ENCODE measurements around the gene LENEP. TPM values are rescaled to one million over a fixed set of nuclear protein-coding genes. Genes with fewer than 3 reads are reported as not detected.

LENEP gene
- total RNA-seq, 1 donor from 2014 or later, result 0.82 TPM

- H3K9me3 Mint-ChIP-seq (ENCODE audit: unreplicated experiment), result no peaks in the 10 kb centered on the region
- peaks cover 4% of the 10 kb centered on the region for H3K36me3 Mint-ChIP-seq (ENCODE audit: low read depth, unreplicated experiment)
- no peak for TF ChIP-seq CTCF (IDR thresholded peaks at IDR 0.05; ENCODE audit: unreplicated experiment)
- no peak for DNase-seq (ENCODE audit: low spot score)
- peak overlapping the region; percentile 6 for H3K27ac Mint-ChIP-seq (ENCODE audit: unreplicated experiment)
- H3K4me1 Mint-ChIP-seq (ENCODE audit: unreplicated experiment), result peaks cover 55% of the 10 kb centered on the region
- peak overlapping the region; percentile 19 for H3K4me3 Mint-ChIP-seq (ENCODE audit: unreplicated experiment)
- peaks cover 14% of the 10 kb centered on the region for H3K27me3 Mint-ChIP-seq (ENCODE audit: unreplicated experiment)
Measured at GRCh38 chr1:155038602-155039307, 45.4 kb downstream of the LENEP start.

DNA sequence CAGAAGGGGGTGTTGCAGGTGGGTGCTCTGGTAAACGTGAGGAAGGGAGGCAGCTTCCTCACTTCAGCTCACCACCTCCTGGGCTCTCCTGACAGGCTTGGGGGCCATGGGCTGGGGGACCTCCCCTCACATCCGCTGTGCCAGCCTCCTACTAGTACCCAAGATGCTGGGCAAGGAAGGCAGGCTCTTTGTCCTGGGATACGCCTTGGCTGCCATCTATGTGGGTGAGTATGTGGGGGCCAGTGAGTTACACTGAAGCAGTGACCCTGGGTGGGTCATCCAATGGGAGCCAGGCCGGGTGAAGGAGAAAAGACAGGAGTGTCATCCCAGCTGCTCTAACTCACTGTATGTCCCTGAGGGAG lies 45.9 kb downstream of the LENEP start:
- Mint-ChIP-seq H3K9me3 (ENCODE audit: unreplicated experiment) (no peaks in the 10 kb centered on the region), H3K27me3 (ENCODE audit: unreplicated experiment) (peaks cover 10% of the 10 kb centered on the region), H3K27ac (ENCODE audit: unreplicated experiment) (no peak overlapping the region), H3K36me3 (ENCODE audit: low read depth, unreplicated experiment) (peaks cover 4% of the 10 kb centered on the region), H3K4me3 (ENCODE audit: unreplicated experiment) (no peak overlapping the region), H3K4me1 (ENCODE audit: unreplicated experiment) (peaks cover 56% of the 10 kb centered on the region)
- no peak for TF ChIP-seq CTCF (IDR thresholded peaks at IDR 0.05; ENCODE audit: unreplicated experiment)
- DNase-seq (ENCODE audit: low spot score), result no peak

DNA sequence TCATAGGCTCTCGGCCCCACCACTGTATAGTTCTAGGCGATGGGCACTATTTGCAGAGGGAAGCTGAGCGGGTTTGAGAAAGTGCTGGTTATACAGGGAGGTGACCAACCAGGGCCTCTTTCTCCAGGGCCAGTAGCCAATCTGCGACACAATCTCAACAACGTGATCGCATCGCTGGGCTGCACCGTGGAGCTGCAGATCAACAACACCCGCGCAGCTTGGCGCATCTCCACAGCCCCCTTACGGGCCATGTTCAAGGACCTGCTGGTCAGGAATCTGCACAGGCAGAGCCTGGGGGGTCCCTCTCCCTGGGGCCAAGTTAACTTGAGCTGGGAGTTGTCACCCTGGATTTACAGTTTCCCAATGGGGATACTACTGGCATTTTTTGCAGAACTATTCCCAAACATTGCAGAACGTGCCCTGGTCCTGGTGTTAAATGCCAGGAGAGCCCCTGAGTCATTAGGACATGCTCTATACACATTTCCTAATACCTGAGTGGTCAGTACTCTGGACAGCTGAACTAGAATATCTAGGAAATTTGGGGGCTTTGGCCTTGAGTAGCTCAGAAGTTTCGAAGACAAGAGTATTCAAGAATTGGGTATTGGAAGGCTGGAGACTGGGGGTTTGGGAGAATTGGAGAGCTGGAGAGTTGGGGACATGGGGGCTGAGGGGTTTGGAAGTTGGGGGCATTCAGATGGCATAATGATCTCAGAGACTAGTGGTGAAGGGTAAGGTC lies 47.1 kb downstream of the LENEP start:
- no peak for DNase-seq (ENCODE audit: low spot score)
- no peak for TF ChIP-seq CTCF (IDR thresholded peaks at IDR 0.05; ENCODE audit: unreplicated experiment)
- Mint-ChIP-seq H3K4me3 (ENCODE audit: unreplicated experiment) (peak overlapping the region; percentile 40), H3K27ac (ENCODE audit: unreplicated experiment) (no peak overlapping the region), H3K9me3 (ENCODE audit: unreplicated experiment) (no peaks in the 10 kb centered on the region), H3K4me1 (ENCODE audit: unreplicated experiment) (peaks cover 62% of the 10 kb centered on the region), H3K27me3 (ENCODE audit: unreplicated experiment) (peaks cover 9% of the 10 kb centered on the region), H3K36me3 (ENCODE audit: low read depth, unreplicated experiment) (no peaks in the 10 kb centered on the region)

GRCh38 chr1:155042789-155043188 lies 49.4 kb downstream of the LENEP start:
- TF ChIP-seq CTCF (IDR thresholded peaks at IDR 0.05; ENCODE audit: unreplicated experiment), result no peak
- no peaks in the 10 kb centered on the region for H3K9me3 Mint-ChIP-seq (ENCODE audit: unreplicated experiment)

DNA sequence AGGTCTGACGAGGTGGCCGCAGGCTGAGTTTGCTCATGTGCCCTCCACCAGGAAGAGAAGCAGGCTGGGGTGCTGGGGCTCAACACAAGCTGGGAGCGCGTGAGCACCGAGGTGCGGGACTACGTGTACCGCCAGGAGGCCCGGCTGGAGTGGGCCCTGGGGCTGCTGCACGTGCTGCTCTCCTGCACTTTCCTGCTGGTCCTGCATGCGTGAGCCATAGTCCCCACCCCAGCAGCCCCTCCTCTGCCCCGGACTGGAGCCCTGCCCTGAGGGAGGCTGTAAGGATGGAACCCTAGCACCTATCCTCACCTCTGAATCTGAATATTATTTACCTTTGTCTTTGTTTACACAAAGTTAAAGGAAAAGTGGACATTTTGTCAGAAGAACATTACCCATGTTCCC lies 49.9 kb downstream of the LENEP start:
- Mint-ChIP-seq H3K27me3 (ENCODE audit: unreplicated experiment) (peaks cover 11% of the 10 kb centered on the region), H3K36me3 (ENCODE audit: low read depth, unreplicated experiment) (peaks cover 3% of the 10 kb centered on the region), H3K4me1 (ENCODE audit: unreplicated experiment) (peaks cover 51% of the 10 kb centered on the region), H3K9me3 (ENCODE audit: unreplicated experiment) (no peaks in the 10 kb centered on the region), H3K4me3 (ENCODE audit: unreplicated experiment) (peak overlapping the region; percentile 42), H3K27ac (ENCODE audit: unreplicated experiment) (peak overlapping the region; percentile 93)
- TF ChIP-seq CTCF (IDR thresholded peaks at IDR 0.05; ENCODE audit: unreplicated experiment), result no peak
- DNase-seq (ENCODE audit: low spot score), result no peak

More at GRCh38 chr1:155042789-155043188, 49.4 kb downstream of the LENEP start:
- no peak overlapping the region for H3K27ac Mint-ChIP-seq (ENCODE audit: unreplicated experiment)
- H3K36me3 Mint-ChIP-seq (ENCODE audit: low read depth, unreplicated experiment), result peaks cover 3% of the 10 kb centered on the region
- DNase-seq (ENCODE audit: low spot score), result no peak
- H3K4me1 Mint-ChIP-seq (ENCODE audit: unreplicated experiment), result peaks cover 54% of the 10 kb centered on the region
- peaks cover 10% of the 10 kb centered on the region for H3K27me3 Mint-ChIP-seq (ENCODE audit: unreplicated experiment)
- H3K4me3 Mint-ChIP-seq (ENCODE audit: unreplicated experiment), result no peak overlapping the region

All from endothelial cell (in vitro differentiated cells).